HG02973 (cell line): Measurements from ENCODE around the gene RELN.

Source experiments
- ATAC-seq: cut with Tn5 transposase; IDR thresholded peaks from one replicate; pipeline ENCODE4 v1.9.1; 2021; ENCODE audit warnings: moderate library complexity; ENCODE audit not compliant: unreplicated experiment

RELN gene

GRCh38 chr7:103644319-103644718, 345.1 kb downstream of the RELN start:
- no peak for ATAC-seq

DNA sequence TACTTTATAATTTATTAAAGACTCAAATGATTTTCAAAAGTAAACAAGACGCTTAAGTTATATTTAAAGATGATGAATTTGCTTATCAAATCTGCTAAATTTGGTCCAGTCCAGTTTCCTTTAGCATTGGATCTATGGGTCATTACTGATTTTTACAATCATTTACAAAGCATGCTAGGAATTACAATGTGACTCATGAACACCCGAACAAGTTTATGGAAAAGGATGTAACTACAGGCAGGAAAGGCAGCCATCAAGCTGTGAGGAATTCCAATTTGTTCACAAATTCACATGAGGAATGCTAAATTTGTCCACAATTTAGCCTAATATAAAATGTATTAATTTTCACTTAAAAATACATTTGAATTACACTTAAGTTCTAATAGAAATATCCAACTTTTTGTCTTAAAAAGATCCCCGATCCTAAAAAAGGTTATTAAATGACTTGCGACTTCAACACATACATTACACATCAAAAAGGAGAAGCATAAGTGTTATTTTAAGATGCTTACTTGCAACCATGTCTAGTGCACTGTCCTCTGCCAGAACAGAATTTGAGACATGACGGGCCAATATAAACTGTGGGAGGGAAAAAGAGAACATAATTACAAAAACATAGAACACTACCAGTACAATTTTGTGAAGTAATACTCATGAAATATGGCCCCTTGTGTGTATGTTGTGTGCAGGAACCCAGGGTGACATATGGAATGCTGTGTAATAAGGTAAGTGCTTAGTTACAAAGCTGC, 349.3 kb downstream of the RELN start:
- no peak for ATAC-seq

DNA sequence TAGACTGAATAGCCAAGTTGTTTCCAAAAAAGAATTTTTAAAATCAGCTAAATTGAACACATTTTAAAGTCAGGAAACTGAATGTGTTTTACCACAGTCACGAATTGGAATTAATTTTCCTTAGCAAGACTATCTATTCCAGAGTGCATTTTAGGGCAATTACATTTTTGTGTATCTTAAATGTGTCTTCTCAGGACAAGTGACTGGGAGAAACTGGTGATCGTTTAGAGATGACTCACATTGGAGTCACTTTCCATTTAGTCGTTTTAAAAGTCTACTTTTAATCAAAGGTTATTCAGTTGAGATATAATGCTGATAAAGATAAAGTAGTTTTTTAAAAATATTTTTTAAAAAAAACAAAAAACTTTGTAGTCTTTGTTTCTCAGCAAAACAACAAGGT, 351.7 kb downstream of the RELN start:
- ATAC-seq = no peak

GRCh38 chr7:103637094-103637493, 352.4 kb downstream of the RELN start:
- ATAC-seq = no peak

DNA sequence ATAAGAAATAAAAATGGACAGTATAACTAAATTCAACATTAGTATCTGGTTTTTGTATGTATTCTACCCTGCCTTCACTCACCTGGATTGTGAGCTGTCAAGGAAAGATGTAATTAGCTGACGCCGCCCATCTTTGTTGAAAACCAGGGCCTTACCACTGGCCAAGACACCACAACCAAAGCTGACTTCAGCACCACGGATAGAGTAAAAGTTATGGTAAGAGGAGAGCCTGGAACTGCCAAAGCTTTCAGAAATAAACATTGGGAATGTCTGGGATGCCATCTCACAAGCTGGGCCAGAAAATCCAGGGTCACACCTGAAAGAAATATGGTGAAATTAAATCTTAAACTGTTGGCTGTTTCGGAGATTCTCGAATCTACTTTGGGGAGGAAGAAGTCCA, 353.3 kb downstream of the RELN start:
- ATAC-seq = no peak

DNA sequence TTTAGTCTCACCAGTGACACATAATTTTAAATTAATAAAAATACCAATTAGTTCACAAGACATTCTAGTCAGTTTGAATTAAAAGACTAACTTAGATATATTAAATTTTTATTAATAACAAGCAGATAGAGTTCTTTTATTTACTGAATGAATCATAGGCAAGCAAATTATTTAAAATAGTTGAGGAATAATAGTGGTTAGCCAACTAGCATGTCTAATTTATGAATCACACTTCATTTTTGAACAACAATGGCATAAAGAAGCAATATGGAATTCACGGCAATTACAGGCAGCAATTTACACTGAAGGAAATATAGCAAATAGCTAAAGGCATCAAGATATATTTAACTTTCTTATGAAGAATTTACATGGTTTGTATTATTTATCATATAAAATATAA, 356.5 kb downstream of the RELN start:
- ATAC-seq = no peak

DNA sequence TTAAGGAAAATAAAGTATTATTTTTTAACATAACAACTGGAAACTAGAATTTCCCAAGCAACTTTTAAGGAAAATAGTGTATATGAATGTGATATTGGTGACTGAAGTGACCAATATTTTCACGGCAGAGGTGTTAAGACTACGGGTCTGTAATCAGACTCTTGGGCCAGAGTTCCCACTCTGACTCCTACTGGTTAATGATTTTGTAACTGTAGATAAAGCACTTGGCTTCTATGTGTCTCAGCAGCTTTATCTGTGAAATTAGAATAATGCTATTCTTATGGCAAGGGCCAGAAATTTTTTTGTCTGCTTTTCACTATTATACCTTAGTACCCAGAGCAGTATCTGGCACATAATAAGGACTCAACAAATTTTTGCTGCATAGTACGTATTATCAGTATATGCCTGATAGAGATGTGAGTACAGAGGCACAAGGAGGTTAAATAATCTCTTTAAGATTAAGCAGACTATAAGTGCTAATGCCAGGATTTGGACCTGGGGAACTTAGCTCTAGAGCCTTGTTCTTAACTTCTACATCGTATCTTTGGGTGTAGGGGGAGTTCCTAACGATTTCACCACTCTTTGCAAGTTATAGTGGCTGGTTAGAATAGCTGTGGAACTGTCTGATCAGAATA, 357.3 kb downstream of the RELN start:
- no peak for ATAC-seq

GRCh38 chr7:103630318-103630717, 359.1 kb downstream of the RELN start:
- no peak for ATAC-seq

DNA sequence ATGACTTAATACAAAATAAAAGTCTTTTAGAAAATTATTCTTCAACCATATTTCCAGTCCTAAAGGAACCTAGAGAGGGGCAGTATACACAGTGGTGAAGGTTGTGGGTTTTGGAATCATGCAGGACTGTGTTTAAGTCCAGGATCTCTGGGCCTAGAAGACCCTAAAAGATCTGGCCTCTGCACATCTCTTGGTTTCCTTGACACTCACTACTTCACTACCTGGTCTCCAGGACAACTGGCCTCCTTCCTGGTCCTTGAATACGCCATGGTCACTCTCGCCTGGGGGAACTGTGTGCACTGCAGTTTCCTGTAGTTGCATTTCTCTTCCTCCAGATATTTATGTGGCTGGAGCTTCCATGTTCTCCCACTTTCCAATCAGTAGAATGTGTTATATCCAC, 360.7 kb downstream of the RELN start:
- ATAC-seq = no peak

GRCh38 chr7:103626776-103627175, 362.7 kb downstream of the RELN start:
- ATAC-seq = no peak

- no peak for ATAC-seq
These were observed 367.2 kb downstream of the RELN start for GRCh38 chr7:103622274-103622673.

DNA sequence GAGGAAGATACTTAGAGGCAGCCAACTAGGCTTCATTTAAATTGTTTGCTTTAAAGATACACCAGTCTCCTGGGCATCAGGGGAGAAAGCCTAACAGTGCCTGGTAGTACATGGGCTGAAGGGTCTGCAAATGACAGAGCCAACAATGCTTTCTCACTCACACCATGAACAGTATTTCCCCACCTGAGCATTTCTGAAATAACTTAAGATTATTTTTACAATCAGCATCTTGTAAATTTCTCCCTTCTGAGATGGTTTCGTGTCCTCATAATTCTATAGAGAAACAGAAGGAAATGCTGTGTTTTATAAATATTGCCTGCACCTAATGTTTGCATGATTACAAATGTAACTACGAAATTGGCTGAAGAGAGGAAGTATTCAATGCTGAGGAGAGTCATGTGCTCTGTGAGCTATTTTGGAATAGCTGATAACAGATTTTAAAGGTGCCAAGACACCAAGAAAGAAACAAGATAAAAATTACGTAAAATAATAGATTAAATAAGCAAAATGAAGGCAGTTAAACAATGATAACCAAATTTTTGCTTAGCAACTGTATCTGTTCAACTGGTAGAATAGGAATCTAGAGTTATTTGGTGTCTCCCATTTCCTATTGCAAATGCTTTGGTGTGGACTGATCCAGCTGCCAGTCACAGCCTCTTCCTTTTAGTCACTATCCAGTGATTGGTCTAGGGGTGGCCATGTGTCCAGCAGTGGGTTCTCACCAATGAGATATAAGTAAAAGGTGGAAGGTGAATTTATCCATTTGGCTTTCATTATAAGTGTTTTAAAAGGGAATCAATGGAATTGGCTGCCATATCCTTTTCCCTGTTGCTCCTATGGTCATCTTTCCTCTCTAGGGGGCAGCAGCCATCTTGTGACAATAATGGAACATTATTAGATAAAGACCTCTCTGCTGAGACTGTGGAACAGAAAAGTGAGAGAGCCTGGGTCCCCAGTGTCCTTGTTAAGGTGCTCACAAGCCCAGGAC, 375.5 kb downstream of the RELN start:
- ATAC-seq = no peak

DNA sequence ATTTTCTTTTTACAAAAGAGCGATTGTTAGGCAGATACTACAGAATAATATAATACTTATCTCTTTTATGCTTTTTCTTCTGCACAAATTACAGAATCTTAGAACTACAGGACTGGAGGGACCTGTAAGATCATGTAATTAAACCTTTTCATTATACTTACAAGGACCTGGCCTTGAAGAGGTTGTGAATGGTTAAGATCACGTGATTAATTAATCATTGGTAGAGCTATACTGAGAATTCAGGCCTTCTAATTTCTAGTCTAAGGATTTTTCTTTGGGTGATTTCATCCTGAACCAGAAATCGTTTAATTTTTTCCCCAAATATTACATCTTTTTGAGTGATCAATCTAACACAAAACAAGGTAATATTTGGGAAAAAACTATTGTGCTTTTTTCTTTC, 379.7 kb downstream of the RELN start:
- ATAC-seq = no peak

DNA sequence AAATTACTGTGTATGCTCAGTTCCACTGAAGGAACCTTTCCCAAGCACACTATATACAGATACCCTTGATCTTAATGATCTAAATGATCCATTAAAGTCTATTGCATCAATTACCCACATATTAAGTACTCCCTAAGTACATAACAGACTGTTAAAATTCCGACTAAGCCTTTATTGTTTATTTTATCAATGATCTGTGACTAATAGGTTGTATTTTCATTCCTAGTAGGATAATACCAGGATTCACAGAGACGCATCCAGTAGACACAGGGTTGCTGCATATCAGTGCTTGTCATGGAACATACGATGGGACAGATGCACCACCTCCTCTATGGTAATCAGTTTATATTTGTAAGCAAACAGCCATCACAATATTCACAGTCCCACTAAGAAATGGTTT, 383.8 kb downstream of the RELN start:
- no peak for ATAC-seq

- no peak for ATAC-seq
These were observed 391.0 kb downstream of the RELN start for GRCh38 chr7:103598326-103598905.

DNA sequence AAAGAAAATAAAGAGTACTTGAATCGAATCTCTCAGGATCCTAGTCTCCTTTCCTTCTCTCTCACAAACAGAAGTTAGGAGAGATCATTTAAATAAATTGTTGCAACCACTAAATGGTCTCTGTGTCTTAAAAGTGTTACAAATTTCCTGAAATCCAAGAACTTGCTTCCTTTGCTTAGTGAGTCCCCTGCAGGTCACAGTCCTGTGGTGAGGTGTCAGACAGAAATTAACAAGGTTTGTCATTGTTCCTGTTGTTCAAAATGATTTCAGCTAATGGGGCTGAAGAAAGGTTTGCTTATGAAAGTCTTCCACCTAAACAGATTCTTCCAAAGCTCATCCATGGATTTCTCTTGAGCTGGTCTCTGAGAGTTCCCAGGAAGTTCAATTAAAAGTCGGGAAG, 391.9 kb downstream of the RELN start:
- ATAC-seq = no peak

- no peak for ATAC-seq
These were observed 395.3 kb downstream of the RELN start for GRCh38 chr7:103594186-103594585.

DNA sequence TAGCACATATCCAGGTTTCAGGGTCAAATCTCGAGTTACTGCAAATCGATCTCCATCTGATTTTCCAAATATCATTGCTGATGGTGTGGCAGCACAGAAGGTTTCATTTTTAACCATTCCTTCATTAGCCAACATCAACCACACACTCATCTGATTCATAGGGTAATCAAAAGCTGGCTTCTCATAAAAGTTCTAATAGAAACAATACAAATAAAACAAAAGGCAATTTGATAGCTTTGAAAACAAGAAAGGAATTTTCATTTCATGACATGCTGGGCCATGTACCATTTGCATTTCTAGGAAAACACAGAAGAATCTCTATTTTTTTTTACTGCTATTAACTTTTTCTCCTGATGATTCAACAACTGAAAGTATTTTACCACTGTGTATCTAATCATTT, 395.8 kb downstream of the RELN start:
- ATAC-seq = no peak

DNA sequence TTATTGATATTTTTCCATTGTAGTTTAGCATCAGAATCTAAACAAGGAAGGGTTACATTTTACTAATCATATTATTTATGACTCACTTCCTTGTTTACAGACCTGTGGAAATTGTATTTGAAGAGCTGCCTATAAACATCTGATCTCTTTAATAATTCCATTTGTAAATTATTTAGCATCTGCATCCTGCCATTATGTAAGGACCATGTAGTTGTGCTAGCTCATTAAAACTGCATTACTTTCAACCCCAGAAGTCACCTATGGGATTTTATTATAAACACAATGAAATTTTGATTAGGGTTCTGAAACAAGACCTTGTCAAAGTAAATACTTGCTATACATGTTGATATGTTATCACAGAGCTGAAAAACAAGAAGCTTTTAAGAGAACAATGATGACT, 396.6 kb downstream of the RELN start:
- ATAC-seq = no peak

DNA sequence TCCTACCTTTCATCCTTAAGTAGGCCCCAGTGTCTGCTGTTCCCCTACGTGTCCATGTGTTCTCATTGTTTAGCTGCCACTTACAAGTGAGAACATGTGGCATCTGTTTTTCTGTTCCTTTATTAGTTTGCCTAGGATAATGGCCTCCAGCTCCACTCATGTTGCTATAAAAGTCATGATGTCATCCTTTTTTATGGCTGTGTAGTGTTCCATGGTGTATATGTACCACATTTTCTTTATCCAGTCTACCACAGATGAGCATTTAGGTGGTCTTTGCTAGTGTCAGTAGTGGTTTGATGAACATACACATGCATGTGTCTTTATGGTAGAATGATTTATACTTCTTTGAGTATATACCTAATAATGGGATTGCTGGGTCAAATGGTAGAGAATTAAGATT, 397.3 kb downstream of the RELN start:
- no peak for ATAC-seq

DNA sequence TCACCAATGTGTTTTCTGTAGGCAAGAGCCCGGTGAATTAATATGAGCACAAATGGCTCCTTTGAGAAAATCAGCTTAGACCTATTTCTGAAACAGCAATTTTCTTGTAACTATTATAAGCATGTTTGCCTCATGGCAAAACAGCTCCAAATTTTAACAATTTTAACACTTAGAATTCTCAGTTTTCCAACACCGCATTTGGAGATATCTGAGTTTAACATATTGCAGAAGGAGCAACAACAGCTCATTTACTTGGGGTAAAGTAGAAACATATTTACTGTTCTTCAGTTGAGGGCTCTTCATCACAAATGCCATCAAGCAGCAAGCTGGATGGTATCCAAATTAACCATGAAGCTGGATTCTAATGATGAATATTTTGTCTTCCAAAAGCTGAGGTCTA, 409.4 kb downstream of the RELN start:
- no peak for ATAC-seq
